22Rv1 (cell line): ENCODE measurements around the gene MICOS13.

Experiments
- CTCF ChIP-seq: fragments of 450-650 bp; IDR thresholded peaks from 2 replicates; pipeline ENCODE4 v1.5.1; 2017; ENCODE audit warnings: mild to moderate bottlenecking
- ZFX ChIP-seq: fragments of 450-650 bp; IDR thresholded peaks from 2 replicates; pipeline ENCODE4 v1.6.1; 2017; ENCODE audit warnings: antibody characterized with exemption, borderline replicate concordance

- TF ChIP-seq CTCF, result no peak
- no peak for TF ChIP-seq ZFX
These were observed 32.9 kb upstream of the MICOS13 start for GRCh38 chr19:5713228-5713627.
